K562 (cell line): Measurements from ENCODE around the gene IGFBPL1. TPM values are rescaled to one million over a fixed set of nuclear protein-coding genes. Genes with fewer than 3 reads are reported as not detected.

Source experiments
- ATAC-seq: fragments of 200-7000 bp; cut with Tn5 transposase; 3 replicates; pipeline ENCODE4 v1.9.1; 2020; ENCODE audit warnings: moderate library complexity
- BruUV-seq: library from RNA; stranded (reverse); fragments of 400-500 nt; replicated peaks from 2 replicates; lab custom pipeline; 2021; lab: Mats Ljungman, UMichigan
- CTCF ChIA-PET: fragments of 300-600 bp; formaldehyde crosslinking; extraction: SDS; loops from one replicate; lab custom pipeline; 2021; ENCODE audit warnings: low intra/inter-chr PET ratio; lab: Yijun Ruan, JAX
- POLR2A ChIA-PET: fragments of 300-600, 350-650 bp; sonication (Branson Sonifier 250); formaldehyde crosslinking; extraction: SDS; loops from one replicate; lab custom pipeline; 2021; ENCODE audit warnings: antibody characterized with exemption, inconsistent platforms; lab: Yijun Ruan, JAX
- DNase-seq, 4 experiments: peaks; one replicate each; pipeline versions ENCODE4 v3.0.0 to v3.0.0-alpha.2; 2011 to 2018; ENCODE audit warnings: low spot score in 3 of 4, mixed read lengths in 3 of 4; ENCODE audit errors: extremely low read depth in 1 of 4
- FAIRE-seq: peaks from 2 replicates; lab custom pipeline; 2011; peaks lifted over from hg19 to GRCh38; lab: Jason Lieb, UNC
- H2AFZ ChIP-seq: 2 replicates; pipeline ENCODE4 v1.6.0; 2011; ENCODE audit warnings: low read depth, low read length, control low read depth, inconsistent platforms
- H3K27ac ChIP-seq: fragments of 200-600 bp; 3 replicates; pipeline ENCODE4 v1.8.0; 2011; ENCODE audit warnings: low read depth, mild to moderate bottlenecking, control low read depth, inconsistent platforms, low read length, moderate library complexity, mixed read lengths; ENCODE audit errors: extremely low read depth
- H3K27me3 ChIP-seq, 2 experiments: fragments of 300-600 bp in 1 of 2; 2 replicates in 1 of 2; 3 replicates in 1 of 2; pipeline versions ENCODE4 v1.6.0 to v1.8.0; 2011; ENCODE audit warnings: inconsistent platforms in 2 of 2, low read length in 2 of 2, mild to moderate bottlenecking in 1 of 2, mixed read lengths in 1 of 2, moderate library complexity in 1 of 2; ENCODE audit not compliant: control insufficient read depth in 2 of 2, insufficient read depth in 2 of 2
- H3K36me3 ChIP-seq: fragments of 300-600 bp; 3 replicates; pipeline ENCODE4 v1.8.0; 2011; ENCODE audit warnings: mild to moderate bottlenecking, low read length, inconsistent platforms; ENCODE audit not compliant: control insufficient read depth, insufficient read depth
- H3K4me1 ChIP-seq, 2 experiments: fragments of 200-600 bp in 1 of 2; replicated peaks in 1 of 2; 2 replicates in 1 of 2; 3 replicates in 1 of 2; pipeline versions ENCODE4 v1.5.1 to v1.8.0; 2011; ENCODE audit warnings: inconsistent platforms in 2 of 2, low read length in 2 of 2, mild to moderate bottlenecking in 1 of 2, mixed read lengths in 1 of 2, moderate library complexity in 1 of 2; ENCODE audit not compliant: control insufficient read depth in 2 of 2, insufficient read depth in 2 of 2
- H3K4me2 ChIP-seq: 2 replicates; pipeline ENCODE4 v1.6.1; 2011; ENCODE audit warnings: low read length, control low read depth, inconsistent platforms, mixed read lengths; ENCODE audit not compliant: insufficient read depth
- H3K4me3 ChIP-seq: fragments of 200-600 bp; sonication (generic), shearing (Covaris generic); 2 replicates; pipeline ENCODE4 v1.5.1; 2016; ENCODE audit warnings: control low read depth, inconsistent platforms
- H3K79me2 ChIP-seq: fragments of 200-600 bp; 3 replicates; pipeline ENCODE4 v1.8.0; 2011; ENCODE audit warnings: low read length, inconsistent platforms; ENCODE audit not compliant: control insufficient read depth, insufficient read depth
- H3K9ac ChIP-seq, 2 experiments: 2 replicates each; pipeline versions ENCODE4 v1.6.0 to v1.6.1; 2011; ENCODE audit warnings: low read depth in 2 of 2, low read length in 2 of 2, control low read depth in 1 of 2, inconsistent platforms in 1 of 2, mild to moderate bottlenecking in 1 of 2, mixed read lengths in 1 of 2; ENCODE audit not compliant: insufficient read depth in 1 of 2
- H3K9me1 ChIP-seq: one replicate; pipeline ENCODE4 v1.6.0; 2011; ENCODE audit warnings: inconsistent platforms, mild to moderate bottlenecking, low read length, moderate library complexity; ENCODE audit not compliant: control insufficient read depth, insufficient read depth
- H3K9me3 ChIP-seq: replicated peaks from 2 replicates; pipeline ENCODE4 v1.5.1; 2011; ENCODE audit warnings: low read depth, low read length, inconsistent platforms; ENCODE audit not compliant: control insufficient read depth, insufficient read depth
- H4K20me1 ChIP-seq: replicated peaks from 2 replicates; pipeline ENCODE4 v1.6.1; 2011; ENCODE audit warnings: low read length, inconsistent platforms, mixed read lengths; ENCODE audit not compliant: control insufficient read depth, insufficient read depth
- CBX5 ChIP-seq: IDR thresholded peaks from 2 replicates; pipeline ENCODE4 v1.6.1; 2014; ENCODE audit warnings: low read depth, borderline replicate concordance
- ELK3 ChIP-seq: fragments of 450-650 bp; formaldehyde crosslinking; IDR thresholded peaks from 2 replicates; pipeline ENCODE4 v1.4.0; 2020; ENCODE audit warnings: mild to moderate bottlenecking
- GATAD2B ChIP-seq: fragments of 450-650 bp; IDR thresholded peaks from 2 replicates; pipeline ENCODE4 v1.6.1; 2017; ENCODE audit warnings: mild to moderate bottlenecking, borderline replicate concordance
- HDAC2 ChIP-seq: fragments of 450-650 bp; IDR thresholded peaks from 2 replicates; pipeline ENCODE4 v1.6.1; 2016; ENCODE audit warnings: mild to moderate bottlenecking
- HDGF ChIP-seq: fragments of 450-650 bp; IDR thresholded peaks from 2 replicates; pipeline ENCODE4 v1.6.1; 2016
- MXI1 ChIP-seq: IDR thresholded peaks from 2 replicates; pipeline ENCODE4 v1.6.1; 2011; ENCODE audit warnings: low read depth, mild to moderate bottlenecking, improper control_type of control experiment, low read length
- NR2C1 ChIP-seq, 2 experiments: fragments of 450-650 bp; IDR thresholded peaks; 2 replicates each; pipeline ENCODE4 v1.6.1; 2017; ENCODE audit warnings: mild to moderate bottlenecking in 2 of 2, antibody characterized with exemption in 1 of 2, inconsistent platforms in 1 of 2, missing compliant biosample characterization in 1 of 2, missing genetic modification characterization in 1 of 2
- SIN3B ChIP-seq: fragments of 450-650 bp; IDR thresholded peaks from 2 replicates; pipeline ENCODE4 v1.6.1; 2017; ENCODE audit warnings: low read depth, mild to moderate bottlenecking, moderate library complexity
- SRSF9 ChIP-seq: fragments of 200-400 bp; formaldehyde crosslinking; IDR thresholded peaks from 2 replicates; pipeline ENCODE4 v1.6.1; 2017; ENCODE audit warnings: low read depth, low read length, borderline replicate concordance
- TRIM28 ChIP-seq: fragments of 450-650 bp; IDR thresholded peaks from 2 replicates; pipeline ENCODE4 v1.6.1; 2017
- ZEB2 ChIP-seq: fragments of 450-650 bp; IDR thresholded peaks from 2 replicates; pipeline ENCODE4 v1.6.1; 2016
- ZNF12 ChIP-seq: sonication (generic); formaldehyde crosslinking; IDR thresholded peaks from 2 replicates; pipeline ENCODE4 v1.4.0; 2020; ENCODE audit warnings: mild to moderate bottlenecking, missing genetic modification reagents
- ZNF165 ChIP-seq: fragments of 250-450 bp; sonication (Bioruptor Pico); IDR thresholded peaks from 2 replicates; pipeline ENCODE4 v1.4.0; 2020; ENCODE audit warnings: borderline replicate concordance
- ZSCAN32 ChIP-seq: fragments of 450-650 bp; formaldehyde crosslinking; IDR thresholded peaks from 2 replicates; pipeline ENCODE4 v1.4.0; 2020; ENCODE audit warnings: mild to moderate bottlenecking, moderate library complexity
- WGBS: fragments of 100-300 bp; shearing (Covaris generic); methylation state at CpG from one replicate; pipeline ENCODE4 v1.1.6; 2016; ENCODE audit warnings: low coverage, mixed read lengths; ENCODE audit not compliant: insufficient coverage; ENCODE audit errors: missing lambda C conversion rate; 5-methylcytosine and 5-hydroxymethylcytosine counted together
- in situ Hi-C: fragments of 300-500 bp; cut with MboI; formaldehyde crosslinking; loops from 4 replicates; pipeline ENCODE4 v1.15.0; 2018; ENCODE audit warnings: inconsistent platforms, mixed read lengths
- intact Hi-C: fragments of 100-400 bp; cut with micrococcal nuclease; formaldehyde crosslinking; loops from 2 replicates; pipeline ENCODE4 v1.14.2; 2022
- polyA plus RNA-seq, 8 experiments: library from polyadenylated mRNA; depleted of rRNA in 4 of 8; stranded (reverse) in 5 of 8; unstranded in 3 of 8; fragments of >200 nt; fragmentation: Nextera tagmentation in 2 of 8; fragmentation: Illumina TruSeq in 1 of 8; extraction: Ambion mirVana in 2 of 8; extraction: Trizol in 1 of 8; gene quantifications; 2 replicates each; pipeline versions ENCODE4 v1.2.1 to v1.2.3, GENCODE V29; 2011 to 2014; ENCODE audit warnings: inconsistent platforms in 1 of 8, missing spikeins in 1 of 8
- total RNA-seq, 7 experiments: library from RNA; depleted of rRNA in 6 of 7; stranded (reverse); fragments of >200 nt in 6 of 7; fragmentation: Illumina TruSeq in 2 of 7; extraction: Trizol in 2 of 7; gene quantifications; 2 replicates each; pipeline versions ENCODE4 v1.2.1 to v1.2.3, GENCODE V29; 2011 to 2021; ENCODE audit warnings: low replicate concordance in 1 of 7
- TF ChIP-seq, protein P1 (sequence below): fragments of 250-450 bp; sonication (Bioruptor Pico); IDR thresholded peaks from 2 replicates; pipeline ENCODE4 v1.8.0; 2022; ENCODE audit warnings: inconsistent platforms
- TF ChIP-seq, protein P2 (sequence below): fragments of 450-650 bp; formaldehyde crosslinking; IDR thresholded peaks from 2 replicates; pipeline ENCODE4 v1.4.0; 2020; ENCODE audit warnings: mild to moderate bottlenecking, mixed read lengths

The IGFBPL1 gene
- total and polyA plus RNA-seq, 9 of the 15 experiments (the other 6 are each of a cell fraction or from before 2014, with no cell fraction given): not detected

GRCh38 chr9:38442473-38443096 is 18.3 kb upstream of the IGFBPL1 start:
- FAIRE-seq: no peak
- in situ Hi-C loops: no loop called here
- Histone ChIP-seq H3K9me3 (no peaks in the 10 kb centered on the region), H3K36me3 (no peaks in the 10 kb centered on the region), H3K4me2 (no peak overlapping the region), H4K20me1 (0 out of 2 replicates have a peak, but pooled peaks cover 2% of the 10 kb centered on the region), H3K4me3 (no peak overlapping the region), H3K79me2 (no peaks in the 10 kb centered on the region), H3K27ac (no peak overlapping the region), H3K9me1 (no peaks in the 10 kb centered on the region), H2AFZ (no peak overlapping the region), H3K9ac (no peak overlapping the region), H3K4me1 (no peaks in the 10 kb centered on the region), H3K27me3 (peaks cover 0 to 21% of the 10 kb centered on the region in 2 experiments; a peak in 3 of 5 replicates)
- no TSS peak for BruUV-seq
- POLR2A ChIA-PET: interaction anchor here (1.0 kb wide), 2 partner anchors 8 to 13 kb away, joined by 3 read pairs; no protein-coding TSS in a partner anchor
- no peak for ATAC-seq
- no peak for DNase-seq
- WGBS: 0% methylated on average over 8 of the region's 8 CpGs
- intact Hi-C loops: no loop called here
- CTCF ChIA-PET: no interaction called here
- no peak for TF ChIP-seq MXI1
- TF ChIP-seq ELK3: no peak
- no peak for TF ChIP-seq SRSF9
- TF ChIP-seq GATAD2B: no peak
- TF ChIP-seq ZSCAN32 (CRISPR knock-in tag): no peak
- TF ChIP-seq, protein P1, sequence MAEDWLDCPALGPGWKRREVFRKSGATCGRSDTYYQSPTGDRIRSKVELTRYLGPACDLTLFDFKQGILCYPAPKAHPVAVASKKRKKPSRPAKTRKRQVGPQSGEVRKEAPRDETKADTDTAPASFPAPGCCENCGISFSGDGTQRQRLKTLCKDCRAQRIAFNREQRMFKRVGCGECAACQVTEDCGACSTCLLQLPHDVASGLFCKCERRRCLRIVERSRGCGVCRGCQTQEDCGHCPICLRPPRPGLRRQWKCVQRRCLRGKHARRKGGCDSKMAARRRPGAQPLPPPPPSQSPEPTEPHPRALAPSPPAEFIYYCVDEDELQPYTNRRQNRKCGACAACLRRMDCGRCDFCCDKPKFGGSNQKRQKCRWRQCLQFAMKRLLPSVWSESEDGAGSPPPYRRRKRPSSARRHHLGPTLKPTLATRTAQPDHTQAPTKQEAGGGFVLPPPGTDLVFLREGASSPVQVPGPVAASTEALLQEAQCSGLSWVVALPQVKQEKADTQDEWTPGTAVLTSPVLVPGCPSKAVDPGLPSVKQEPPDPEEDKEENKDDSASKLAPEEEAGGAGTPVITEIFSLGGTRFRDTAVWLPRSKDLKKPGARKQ (CRISPR knock-in tag): no peak
- TF ChIP-seq ZEB2: no peak
- TF ChIP-seq HDAC2: no peak
- no peak for TF ChIP-seq SIN3B
- TF ChIP-seq NR2C1 (IDR thresholded peaks at IDR 0.05): no peak
- no peak for TF ChIP-seq NR2C1 (tag; IDR thresholded peaks at IDR 0.05)
- TF ChIP-seq, protein P2, sequence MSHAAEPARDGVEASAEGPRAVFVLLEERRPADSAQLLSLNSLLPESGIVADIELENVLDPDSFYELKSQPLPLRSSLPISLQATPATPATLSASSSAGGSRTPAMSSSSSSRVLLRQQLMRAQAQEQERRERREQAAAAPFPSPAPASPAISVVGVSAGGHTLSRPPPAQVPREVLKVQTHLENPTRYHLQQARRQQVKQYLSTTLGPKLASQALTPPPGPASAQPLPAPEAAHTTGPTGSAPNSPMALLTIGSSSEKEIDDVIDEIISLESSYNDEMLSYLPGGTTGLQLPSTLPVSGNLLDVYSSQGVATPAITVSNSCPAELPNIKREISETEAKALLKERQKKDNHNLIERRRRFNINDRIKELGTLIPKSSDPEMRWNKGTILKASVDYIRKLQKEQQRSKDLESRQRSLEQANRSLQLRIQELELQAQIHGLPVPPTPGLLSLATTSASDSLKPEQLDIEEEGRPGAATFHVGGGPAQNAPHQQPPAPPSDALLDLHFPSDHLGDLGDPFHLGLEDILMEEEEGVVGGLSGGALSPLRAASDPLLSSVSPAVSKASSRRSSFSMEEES (CRISPR knock-in tag): no peak
- no peak for TF ChIP-seq HDGF
- no peak for TF ChIP-seq ZNF12
- no peak for TF ChIP-seq ZNF165 (CRISPR knock-in tag)
- TF ChIP-seq CBX5: no peak
- no peak for TF ChIP-seq TRIM28
